ENCODE measurements around the gene SCAMP5. TPM values are rescaled to one million over a fixed set of nuclear protein-coding genes. Genes with fewer than 3 reads are reported as not detected.
A peak's percentile ranks its signal among the peaks of the same experiment; 100 is the strongest.

The SCAMP5 gene
- total and polyA plus RNA-seq, 2 of the 13 experiments (the other 11 are each of a cell fraction or from before 2014, with no cell fraction given), result 34.3 to 49.0 TPM

- TF ChIP-seq FUBP1 (CRISPR knock-in tag; IDR thresholded peaks at IDR 0.05; ENCODE audit: borderline replicate concordance), result 0 out of 2 replicates have a peak, but pooled peaks have one; percentile 36
- no peak for TF ChIP-seq RFX3 (CRISPR knock-in tag; IDR thresholded peaks at IDR 0.05)
- no peak for TF ChIP-seq RBAK (CRISPR knock-in tag; IDR thresholded peaks at IDR 0.05)
- peak; percentile 66; the same call in 1 of the 2 replicates for TF ChIP-seq MEIS2 (CRISPR knock-in tag; IDR thresholded peaks at IDR 0.05)
- TF ChIP-seq TOPORS (CRISPR knock-in tag; IDR thresholded peaks at IDR 0.05), result no peak
- no peak for TF ChIP-seq MXD3 (CRISPR knock-in tag; IDR thresholded peaks at IDR 0.05)
- TF ChIP-seq AHDC1 (CRISPR knock-in tag; IDR thresholded peaks at IDR 0.05; ENCODE audit: borderline replicate concordance), result peak; percentile 68; the same call in 1 of the 2 replicates
- no peak for TF ChIP-seq ZNF746 (CRISPR knock-in tag; IDR thresholded peaks at IDR 0.05)
- TF ChIP-seq ZKSCAN8 (CRISPR knock-in tag; IDR thresholded peaks at IDR 0.05; ENCODE audit: borderline replicate concordance), result no peak
- no peak for TF ChIP-seq ZFP62 (CRISPR knock-in tag; IDR thresholded peaks at IDR 0.05)
- peak; percentile 62; the same call in 1 of the 2 replicates for TF ChIP-seq HDAC1 (CRISPR knock-in tag; IDR thresholded peaks at IDR 0.05)
- peak; percentile 83 for TF ChIP-seq PHF21A (CRISPR knock-in tag; IDR thresholded peaks at IDR 0.05)
- TF ChIP-seq KLF6 (CRISPR knock-in tag; IDR thresholded peaks at IDR 0.05), result no peak
- TF ChIP-seq PLRG1 (conservative IDR thresholded peaks at IDR 0.05), result no peak
- no peak for TF ChIP-seq ZBTB20 (CRISPR knock-in tag; IDR thresholded peaks at IDR 0.05; ENCODE audit: borderline replicate concordance, low read depth)
- no peak for TF ChIP-seq HES4 (CRISPR knock-in tag; IDR thresholded peaks at IDR 0.05; ENCODE audit: borderline replicate concordance)
- TF ChIP-seq ZNF382 (CRISPR knock-in tag; IDR thresholded peaks at IDR 0.05; ENCODE audit: borderline replicate concordance), result no peak
- TF ChIP-seq FIP1L1 (IDR thresholded peaks at IDR 0.05; ENCODE audit: borderline replicate concordance, insufficient read depth, low read depth, low read length), result no peak
- peak; percentile 83; the same call in 1 of the 2 replicates for TF ChIP-seq SIX1 (CRISPR knock-in tag; IDR thresholded peaks at IDR 0.05; ENCODE audit: borderline replicate concordance)
- TF ChIP-seq MATR3 (CRISPR knock-in tag; IDR thresholded peaks at IDR 0.05), result no peak
- TF ChIP-seq TBX2 (CRISPR knock-in tag; IDR thresholded peaks at IDR 0.05; ENCODE audit: borderline replicate concordance), result peak; percentile 79; the same call in 1 of the 2 replicates
- TF ChIP-seq GATA4 (IDR thresholded peaks at IDR 0.05; ENCODE audit: borderline replicate concordance, low read depth), result peak; percentile 11; the same call in 1 of the 2 replicates
- 0 out of 2 replicates have a peak, but pooled peaks have one; percentile 16 for TF ChIP-seq TFDP2 (CRISPR knock-in tag; IDR thresholded peaks at IDR 0.05)
Measured at GRCh38 chr15:75065467-75065850, 70.1 kb downstream of the SCAMP5 start (continued).

All from HepG2 (cell line).